NCI-H1092 treated with DMSO at 0.1 percent for 48 hours (cell line): ENCODE measurements around the gene BABAM2.
"Not testable (repeated sequence)": the region's sequence is repeated elsewhere in the genome, so short reads cannot be mapped to it uniquely, and the experiment has no call there.

ENCODE experiments used
- DNase-seq: peaks from one replicate; lab custom pipeline; 2025; lab: John Stamatoyannopoulos, UW

The BABAM2 gene

GRCh38 chr2:27978761-27979160 lies 88.2 kb downstream of the BABAM2 start:
- not testable (repeated sequence) for DNase-seq

GRCh38 chr2:27980242-27980641 lies 89.7 kb downstream of the BABAM2 start:
- no peak for DNase-seq

- DNase-seq: no peak
Measured at GRCh38 chr2:27984153-27984552, 93.6 kb downstream of the BABAM2 start.

- no peak for DNase-seq
Measured at GRCh38 chr2:27988306-27988705, 97.8 kb downstream of the BABAM2 start.

GRCh38 chr2:27988718-27989117 lies 98.2 kb downstream of the BABAM2 start:
- no peak for DNase-seq

- no peak for DNase-seq
Measured at GRCh38 chr2:27989149-27989548, 98.6 kb downstream of the BABAM2 start.

- DNase-seq: no peak
Measured at GRCh38 chr2:27990030-27990590, 99.6 kb downstream of the BABAM2 start.

GRCh38 chr2:27991146-27991545 lies 100.6 kb downstream of the BABAM2 start:
- no peak for DNase-seq

- no peak for DNase-seq
Measured at GRCh38 chr2:27992787-27993401, 102.4 kb downstream of the BABAM2 start.

GRCh38 chr2:27993402-27993787 lies 102.9 kb downstream of the BABAM2 start:
- no peak for DNase-seq

- DNase-seq: no peak
Measured at GRCh38 chr2:27993950-27994728, 103.6 kb downstream of the BABAM2 start.

- no peak for DNase-seq
Measured at GRCh38 chr2:27996156-27996922, 105.8 kb downstream of the BABAM2 start.

- DNase-seq: no peak
Measured at GRCh38 chr2:28000287-28000686, 109.8 kb downstream of the BABAM2 start.

- no peak for DNase-seq
Measured at GRCh38 chr2:28002181-28002580, 111.7 kb downstream of the BABAM2 start.

- DNase-seq: no peak
Measured at GRCh38 chr2:28004086-28004485, 113.6 kb downstream of the BABAM2 start.

- no peak for DNase-seq
Measured at GRCh38 chr2:28009732-28010131, 119.2 kb downstream of the BABAM2 start.

- no peak for DNase-seq
Measured at GRCh38 chr2:28011322-28011737, 120.8 kb downstream of the BABAM2 start.

- DNase-seq: not testable (repeated sequence)
Measured at GRCh38 chr2:28018474-28018873, 127.9 kb downstream of the BABAM2 start.

- DNase-seq: not testable (repeated sequence)
Measured at GRCh38 chr2:28019521-28019920, 129.0 kb downstream of the BABAM2 start.

GRCh38 chr2:28021898-28022297 lies 131.4 kb downstream of the BABAM2 start:
- no peak for DNase-seq

- no peak for DNase-seq
Measured at GRCh38 chr2:28025123-28025522, 134.6 kb downstream of the BABAM2 start.

GRCh38 chr2:28026230-28026629 lies 135.7 kb downstream of the BABAM2 start:
- DNase-seq: not testable (repeated sequence)

- no peak for DNase-seq
Measured at GRCh38 chr2:28028025-28028424, 137.5 kb downstream of the BABAM2 start.
